Stimulated activated CD4-positive, alpha-beta T cell treated with anti-CD3 and anti-CD28 coated beads, Interleukin-2, amount 100 ng/mL, for 4 hours (primary cell): ENCODE data around the gene GLIPR1L2.
"Not testable (repeated sequence)": the region's sequence is repeated elsewhere in the genome, so short reads cannot be mapped to it uniquely, and the experiment has no call there.

Experiments
- DNase-seq: peaks from one replicate; pipeline ENCODE4 v3.0.0-alpha.2; 2020; ENCODE audit warnings: low read depth

The GLIPR1L2 gene

GRCh38 chr12:75390899-75391538 lies at the start of gene GLIPR1L2:
Gene GLIPR1L2, plus strand, starts transcription at chr12:75391089. Its CDS starts 28 bp downstream, at chr12:75391117.
- DNase-seq, result peak; percentile 83

GRCh38 chr12:75341873-75342272 lies 49.0 kb upstream of the GLIPR1L2 start:
- DNase-seq, result no peak

- DNase-seq, result no peak
Measured at GRCh38 chr12:75345531-75345930, 45.4 kb upstream of the GLIPR1L2 start.

- DNase-seq, result not testable (repeated sequence)
Measured at GRCh38 chr12:75346215-75346614, 44.7 kb upstream of the GLIPR1L2 start.

DNA sequence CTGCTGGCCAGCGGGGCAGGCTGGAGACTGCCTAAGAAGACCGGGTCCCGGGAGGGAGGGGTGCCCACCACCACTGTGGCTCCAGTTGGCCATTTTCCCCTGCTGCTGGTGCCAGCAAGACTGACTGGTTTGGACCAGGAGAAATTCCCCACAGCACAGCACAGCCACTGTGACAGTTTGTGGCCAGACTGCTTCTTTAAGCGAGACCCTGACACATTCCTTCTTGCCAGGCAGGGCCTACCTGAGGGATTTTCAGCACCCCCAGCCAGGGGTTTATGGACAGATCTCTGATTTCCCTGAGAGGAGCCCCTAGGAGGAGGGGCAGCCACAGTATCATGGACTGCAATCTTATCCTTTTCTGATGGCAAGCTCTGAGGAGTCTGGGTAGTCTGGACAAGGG lies 40.9 kb upstream of the GLIPR1L2 start:
- DNase-seq, result no peak

GRCh38 chr12:75350413-75350812 lies 40.5 kb upstream of the GLIPR1L2 start:
- no peak for DNase-seq

GRCh38 chr12:75354011-75354410 lies 36.9 kb upstream of the GLIPR1L2 start:
- no peak for DNase-seq

GRCh38 chr12:75360920-75361319 lies 30.0 kb upstream of the GLIPR1L2 start:
- DNase-seq, result no peak

GRCh38 chr12:75361408-75361807 lies 29.5 kb upstream of the GLIPR1L2 start:
- no peak for DNase-seq

DNA sequence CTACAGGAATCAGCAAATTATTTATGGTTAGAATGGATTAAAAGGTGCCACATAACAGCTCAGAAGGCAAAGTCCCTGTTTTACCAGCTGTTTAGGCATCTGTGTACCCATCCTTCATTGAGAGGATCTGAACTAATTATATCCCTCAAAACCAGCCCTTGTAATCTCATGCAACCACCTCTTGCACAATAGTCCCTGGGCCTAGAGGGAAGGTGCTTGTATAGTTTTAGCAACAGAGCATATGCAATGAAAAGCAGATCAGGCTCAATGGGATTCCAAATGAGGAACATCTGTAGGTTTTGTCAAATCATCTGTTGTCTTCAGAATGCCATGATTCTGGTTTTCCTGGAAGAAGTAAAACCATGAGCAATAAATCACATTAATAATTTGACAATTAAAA lies 26.0 kb upstream of the GLIPR1L2 start:
- no peak for DNase-seq

DNA sequence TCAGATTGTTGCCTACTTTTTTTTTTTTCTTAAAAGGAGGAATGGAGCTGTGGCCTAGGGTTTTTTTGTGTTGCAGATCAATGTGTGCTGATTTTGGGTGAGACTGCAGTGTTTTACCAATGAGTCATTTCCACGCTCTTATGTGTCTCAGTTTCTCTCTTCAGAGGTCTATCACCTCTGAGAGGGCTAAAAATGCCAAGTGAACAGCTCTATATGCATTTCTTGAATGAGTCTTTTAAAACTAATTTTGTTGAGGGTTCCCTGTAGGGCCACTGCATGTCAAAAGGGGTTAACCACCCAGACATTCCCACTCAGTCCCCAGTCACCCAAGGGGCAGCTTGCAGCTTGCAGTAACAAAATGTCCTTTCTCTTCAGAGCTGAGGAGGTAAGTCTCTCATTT lies 24.3 kb upstream of the GLIPR1L2 start:
- DNase-seq, result no peak

DNA sequence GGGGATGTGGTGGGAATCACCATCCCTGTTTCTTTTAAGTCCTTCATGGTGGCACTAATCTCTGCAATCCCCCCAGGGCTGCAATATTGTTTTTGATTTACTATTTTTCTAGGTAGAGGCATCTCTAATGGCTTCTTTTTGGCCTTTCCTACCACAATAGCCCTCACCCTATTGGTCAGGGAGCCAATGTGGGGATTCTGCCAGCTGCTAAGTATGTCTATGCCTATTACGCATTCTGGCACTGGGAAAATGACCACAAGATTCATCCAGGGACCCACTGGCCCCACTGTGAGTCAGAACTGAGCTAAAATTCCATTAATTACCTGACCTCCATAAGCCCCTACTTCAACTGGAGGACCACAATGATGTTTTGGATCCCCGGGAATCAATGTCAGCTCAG lies 15.9 kb upstream of the GLIPR1L2 start:
- no peak for DNase-seq

DNA sequence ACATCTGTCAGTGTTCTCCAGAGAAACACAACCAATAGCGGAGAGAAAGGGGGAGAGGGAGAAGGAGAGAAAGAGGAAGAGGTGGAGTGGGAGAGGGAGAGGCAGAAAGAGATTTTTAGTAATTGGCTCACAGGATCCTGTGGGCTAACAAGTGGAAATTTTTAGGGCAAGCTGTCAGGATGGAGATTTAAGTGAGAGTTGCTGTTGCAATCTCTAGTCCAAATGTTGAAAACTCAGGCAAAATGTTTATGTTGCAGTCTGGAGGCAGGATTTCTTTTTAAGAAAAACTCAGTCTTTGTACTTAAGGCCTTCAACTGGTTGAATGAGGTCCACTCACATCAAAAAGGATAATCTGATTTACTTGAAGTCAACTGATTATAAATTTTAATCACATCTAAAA lies 12.5 kb upstream of the GLIPR1L2 start:
- DNase-seq, result no peak

GRCh38 chr12:75389061-75389460 lies 1.8 kb upstream of the GLIPR1L2 start:
- DNase-seq, result no peak

GRCh38 chr12:75389706-75390105 lies 1.2 kb upstream of the GLIPR1L2 start:
- DNase-seq, result no peak

DNA sequence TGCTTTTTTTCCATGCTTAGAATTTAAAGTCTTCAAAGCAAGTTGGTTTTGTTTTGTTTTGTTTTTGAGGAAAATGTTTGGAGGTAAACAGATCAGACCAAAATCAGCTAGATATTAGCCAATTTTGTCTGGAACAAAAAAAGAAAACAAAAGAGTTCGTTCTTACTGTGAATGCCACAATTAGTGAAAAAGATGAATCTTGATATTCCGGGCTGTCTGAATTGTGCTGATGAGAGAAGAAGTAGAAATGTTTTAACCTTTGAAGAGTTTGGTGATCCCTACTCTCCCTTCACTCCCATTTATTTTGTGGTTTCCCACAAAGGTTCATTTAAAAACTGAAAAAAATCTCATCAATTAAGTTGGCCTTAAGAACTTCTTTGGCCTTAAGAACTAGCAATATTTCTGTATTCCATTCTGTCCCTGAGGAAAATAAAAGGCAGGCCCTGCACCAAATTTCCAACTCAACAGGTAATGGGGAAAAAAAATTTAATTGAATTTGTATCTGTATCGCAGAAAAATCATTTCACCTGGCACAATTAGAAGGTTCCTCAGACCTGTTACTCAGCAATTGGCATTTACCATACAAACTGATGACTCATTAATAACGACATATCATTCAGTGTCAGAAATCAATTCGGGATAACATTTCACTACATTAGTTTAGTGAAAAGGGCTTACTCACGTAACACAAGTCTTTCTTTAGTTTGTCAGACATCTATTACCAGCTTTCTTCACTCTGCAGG lies 562 bp upstream of the GLIPR1L2 start:
- DNase-seq, result no peak

GRCh38 chr12:75404231-75404630 lies 13.3 kb downstream of the GLIPR1L2 start:
- no peak for DNase-seq

DNA sequence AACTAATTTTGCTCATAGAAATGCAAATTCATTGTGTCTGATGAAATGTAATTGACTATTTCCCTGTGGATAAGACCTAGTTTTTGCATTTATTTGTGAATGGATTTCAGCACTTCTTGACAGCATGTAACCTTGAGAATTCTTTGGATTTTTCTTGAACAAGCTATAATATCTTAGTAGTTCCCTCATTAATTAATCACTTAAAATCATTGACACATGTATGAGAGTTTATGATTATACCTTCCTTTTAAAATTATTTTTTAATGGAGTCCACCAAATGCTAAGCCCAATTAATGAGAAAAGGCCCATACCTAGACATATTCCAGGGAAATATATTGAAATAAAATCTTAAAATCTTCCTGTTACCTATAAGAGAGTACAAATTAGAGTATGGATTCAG lies 16.8 kb downstream of the GLIPR1L2 start:
- no peak for DNase-seq

DNA sequence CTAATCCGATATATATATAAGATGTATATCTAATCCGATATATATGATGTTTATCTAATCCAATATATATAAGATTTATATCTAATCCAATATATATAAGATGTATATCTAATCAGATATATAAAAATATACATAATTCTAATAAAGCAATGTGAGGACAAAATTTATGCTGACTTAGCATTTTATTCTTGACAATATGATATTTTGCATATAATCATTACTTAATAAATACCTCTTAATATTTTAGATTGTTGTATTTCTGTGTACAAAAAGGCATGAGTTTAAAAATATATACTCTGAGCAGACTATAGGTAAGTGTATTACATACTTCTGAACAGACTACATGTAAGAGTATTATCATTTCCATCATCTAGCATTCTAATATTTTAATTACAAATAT lies 18.9 kb downstream of the GLIPR1L2 start:
- no peak for DNase-seq

- no peak for DNase-seq
Measured at GRCh38 chr12:75414671-75415070, 23.8 kb downstream of the GLIPR1L2 start.

- no peak for DNase-seq
Measured at GRCh38 chr12:75419841-75420240, 29.0 kb downstream of the GLIPR1L2 start.

GRCh38 chr12:75427491-75427890 lies 36.6 kb downstream of the GLIPR1L2 start:
- no peak for DNase-seq

- DNase-seq, result no peak
Measured at GRCh38 chr12:75428767-75429166, 37.9 kb downstream of the GLIPR1L2 start.

- no peak for DNase-seq
Measured at GRCh38 chr12:75432924-75433323, 42.0 kb downstream of the GLIPR1L2 start.
